H9 (cell line): Measurements from ENCODE around the gene TARBP1. TPM values are rescaled to one million over a fixed set of nuclear protein-coding genes. Genes with fewer than 3 reads are reported as not detected.

Source experiments
- DNase-seq: peaks from one replicate; pipeline ENCODE4 v3.0.0-alpha.2; 2017
- H2AFZ ChIP-seq: one replicate; pipeline ENCODE4 v1.6.1; 2013; ENCODE audit warnings: mild to moderate bottlenecking, low read length, control low read depth, moderate library complexity
- H2AK5ac ChIP-seq: 2 replicates; pipeline ENCODE4 v1.6.1; 2013; ENCODE audit warnings: low read length, control low read depth, mixed read lengths; ENCODE audit not compliant: insufficient read length
- H2BK120ac ChIP-seq: one replicate; pipeline ENCODE4 v1.6.1; 2013; ENCODE audit warnings: low read depth, mild to moderate bottlenecking, low read length, control low read depth, inconsistent platforms; ENCODE audit not compliant: poor library complexity, severe bottlenecking
- H2BK12ac ChIP-seq: 2 replicates; pipeline ENCODE4 v1.6.1; 2013; ENCODE audit warnings: low read length, control low read depth, mixed read lengths, low read depth; ENCODE audit not compliant: insufficient read length
- H2BK15ac ChIP-seq: 2 replicates; pipeline ENCODE4 v1.6.1; 2013; ENCODE audit warnings: low read depth, low read length, control low read depth
- H2BK20ac ChIP-seq: one replicate; pipeline ENCODE4 v1.6.1; 2013; ENCODE audit warnings: low read depth, mild to moderate bottlenecking, low read length, control low read depth, inconsistent platforms; ENCODE audit not compliant: poor library complexity, severe bottlenecking
- H2BK5ac ChIP-seq: 2 replicates; pipeline ENCODE4 v1.6.1; 2013; ENCODE audit warnings: low read length, control low read depth, mixed read lengths; ENCODE audit not compliant: insufficient read length
- H3K14ac ChIP-seq: 2 replicates; pipeline ENCODE4 v1.6.1; 2013; ENCODE audit warnings: low read length, control low read depth; ENCODE audit not compliant: insufficient read depth
- H3K18ac ChIP-seq: 2 replicates; pipeline ENCODE4 v1.6.1; 2013; ENCODE audit warnings: low read depth, mild to moderate bottlenecking, mixed read lengths, low read length, control low read depth; ENCODE audit not compliant: insufficient read length
- H3K23ac ChIP-seq: 2 replicates; pipeline ENCODE4 v1.6.1; 2013; ENCODE audit warnings: low read length, control low read depth, mixed read lengths, low read depth; ENCODE audit not compliant: insufficient read length
- H3K23me2 ChIP-seq: 2 replicates; pipeline ENCODE4 v1.6.1; 2013; ENCODE audit warnings: low read depth, mild to moderate bottlenecking, mixed read lengths, low read length, control low read depth; ENCODE audit not compliant: insufficient read length, poor library complexity, severe bottlenecking
- H3K27ac ChIP-seq: 2 replicates; pipeline ENCODE4 v1.5.1; 2013; ENCODE audit warnings: low read length, control low read depth, mixed read lengths, low read depth; ENCODE audit not compliant: insufficient read length
- H3K27me3 ChIP-seq: 2 replicates; pipeline ENCODE4 v1.6.1; 2013; ENCODE audit warnings: low read length, control low read depth, inconsistent platforms; ENCODE audit not compliant: insufficient read depth
- H3K4ac ChIP-seq: 2 replicates; pipeline ENCODE4 v1.6.1; 2013; ENCODE audit warnings: low read depth, mild to moderate bottlenecking, control low read depth, inconsistent platforms, low read length, moderate library complexity
- H3K4me1 ChIP-seq: 2 replicates; pipeline ENCODE4 v1.6.1; 2013; ENCODE audit warnings: low read length, control low read depth, inconsistent platforms; ENCODE audit not compliant: insufficient read depth
- H3K4me2 ChIP-seq: 2 replicates; pipeline ENCODE4 v1.6.1; 2013; ENCODE audit warnings: low read length, control low read depth, mixed read lengths; ENCODE audit not compliant: insufficient read length, insufficient read depth
- H3K56ac ChIP-seq: 2 replicates; pipeline ENCODE4 v1.6.1; 2013; ENCODE audit warnings: low read depth, mild to moderate bottlenecking, mixed read lengths, low read length, control low read depth; ENCODE audit not compliant: insufficient read length
- H3K79me1 ChIP-seq: 2 replicates; pipeline ENCODE4 v1.6.1; 2013; ENCODE audit warnings: low read depth, mild to moderate bottlenecking, moderate library complexity, low read length, control low read depth, inconsistent platforms; ENCODE audit not compliant: insufficient read depth, poor library complexity, severe bottlenecking
- H3K79me2 ChIP-seq: 2 replicates; pipeline ENCODE4 v1.6.1; 2013; ENCODE audit warnings: low read length, control low read depth, inconsistent platforms; ENCODE audit not compliant: insufficient read depth
- H3K9ac ChIP-seq: 2 replicates; pipeline ENCODE4 v1.6.1; 2013; ENCODE audit warnings: low read length, control low read depth, mixed read lengths; ENCODE audit not compliant: insufficient read length; ENCODE audit errors: extremely low read depth
- H3K9me3 ChIP-seq: one replicate; pipeline ENCODE4 v1.6.1; 2013; ENCODE audit warnings: low read depth, low read length, inconsistent platforms; ENCODE audit not compliant: control insufficient read depth
- H3T11ph ChIP-seq: one replicate; pipeline ENCODE4 v1.6.1; 2013; ENCODE audit warnings: mild to moderate bottlenecking, low read length, control low read depth, inconsistent platforms
- H4K20me1 ChIP-seq: one replicate; pipeline ENCODE4 v1.6.1; 2013; ENCODE audit not compliant: control insufficient read depth, insufficient read length, insufficient read depth
- H4K5ac ChIP-seq: 2 replicates; pipeline ENCODE4 v1.6.1; 2013; ENCODE audit warnings: low read depth, mild to moderate bottlenecking, mixed read lengths, low read length, control low read depth; ENCODE audit not compliant: insufficient read length
- H4K8ac ChIP-seq: replicated peaks from 2 replicates; pipeline ENCODE4 v1.6.1; 2013; ENCODE audit warnings: low read length, control low read depth, mixed read lengths, low read depth; ENCODE audit not compliant: insufficient read length
- H4K91ac ChIP-seq: 2 replicates; pipeline ENCODE4 v1.6.1; 2013; ENCODE audit warnings: low read depth, mild to moderate bottlenecking, moderate library complexity, mixed read lengths, low read length, control low read depth; ENCODE audit not compliant: insufficient read length
- H3K27ac Mint-ChIP-seq, 3 experiments: 2 replicates in 2 of 3; 3 replicates in 1 of 3; pipeline ENCODE4 v1.8.0; 2020 to 2021; ENCODE audit warnings: mixed read lengths in 3 of 3, mild to moderate bottlenecking in 1 of 3, moderate library complexity in 1 of 3
- H3K27me3 Mint-ChIP-seq: 2 replicates; pipeline ENCODE4 v1.8.0; 2021; ENCODE audit warnings: low read depth, mild to moderate bottlenecking, moderate library complexity, mixed read lengths
- H3K36me3 Mint-ChIP-seq, 3 experiments: 2 replicates in 2 of 3; 3 replicates in 1 of 3; pipeline ENCODE4 v1.8.0; 2020 to 2021; ENCODE audit warnings: low read depth in 3 of 3, mixed read lengths in 3 of 3; ENCODE audit not compliant: insufficient read depth in 1 of 3
- H3K4me1 Mint-ChIP-seq, 2 experiments: 2 replicates each; pipeline ENCODE4 v1.8.0; 2020; ENCODE audit warnings: mixed read lengths in 2 of 2
- H3K4me3 Mint-ChIP-seq, 2 experiments: 2 replicates in 1 of 2; 3 replicates in 1 of 2; pipeline ENCODE4 v1.8.0; 2020 to 2021; ENCODE audit warnings: mild to moderate bottlenecking in 2 of 2, mixed read lengths in 2 of 2, moderate library complexity in 1 of 2
- H3K9me3 Mint-ChIP-seq, 2 experiments: 2 replicates in 1 of 2; 3 replicates in 1 of 2; pipeline ENCODE4 v1.8.0; 2020; ENCODE audit warnings: mild to moderate bottlenecking in 2 of 2, mixed read lengths in 2 of 2, moderate library complexity in 1 of 2
- WGBS: extraction: QIAGEN DNeasy Blood & Tissue Kit; methylation state at CpG from one replicate; pipeline ENCODE4 v1.1.7; 2013; ENCODE audit warnings: missing lambda C conversion rate, low lambda C conversion rate, mixed read lengths; ENCODE audit not compliant: insufficient read length; ENCODE audit errors: extremely low coverage; 5-methylcytosine and 5-hydroxymethylcytosine counted together
- total RNA-seq: library from RNA; stranded (reverse); gene quantifications from 2 replicates; pipeline ENCODE4 v1.2.1, GENCODE V29; 2021
- TF ChIP-seq, protein P1 (sequence below): fragments of 200-600 bp; sonication (generic); conservative IDR thresholded peaks from 3 replicates; pipeline ENCODE4 v1.8.0; 2021; ENCODE audit warnings: antibody characterized with exemption, mild to moderate bottlenecking

TARBP1 gene
- total RNA-seq, 1 experiment from 2014 or later, result 20.2 TPM

DNA sequence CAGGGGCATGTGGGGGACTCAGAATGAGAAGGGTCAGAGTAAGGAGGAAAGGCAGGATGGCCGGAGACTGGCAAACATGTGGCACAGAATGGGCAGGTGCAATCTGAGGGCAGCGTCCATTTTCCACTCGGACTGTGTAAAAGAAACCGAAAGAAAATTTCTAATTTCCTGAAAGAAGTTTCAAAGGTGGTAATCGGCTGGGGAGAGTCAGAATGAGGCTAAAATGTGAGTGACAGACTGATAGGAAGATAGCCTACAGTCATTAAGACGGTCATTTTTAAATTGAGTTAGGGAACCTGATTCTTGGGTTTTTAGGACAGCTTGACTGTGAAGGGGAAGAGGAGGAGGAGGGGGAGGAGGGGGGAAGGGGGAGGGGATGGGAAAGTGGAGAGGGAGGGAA is 82.1 kb downstream of the TARBP1 start:
- Histone ChIP-seq H2BK20ac (no peak overlapping the region), H3K9ac (no peak overlapping the region), H2AK5ac (no peak overlapping the region), H3K14ac (no peak overlapping the region), H2BK15ac (no peak overlapping the region), H3K4me2 (no peak overlapping the region), H3K18ac (no peak overlapping the region), H2BK12ac (no peak overlapping the region), H4K5ac (no peak overlapping the region), H3K79me2 (0 out of 2 replicates have a peak, but pooled peaks cover 2% of the 10 kb centered on the region), H2BK120ac (no peak overlapping the region), H3K56ac (no peak overlapping the region), H3K23ac (no peak overlapping the region), H3K4me1 (no peaks in the 10 kb centered on the region), H3K27ac (no peak overlapping the region), H3K79me1 (no peaks in the 10 kb centered on the region), H2BK5ac (no peak overlapping the region), H4K8ac (no peak overlapping the region), H3T11ph (no peak overlapping the region), H3K4ac (no peak overlapping the region), H4K20me1 (no peaks in the 10 kb centered on the region), H3K23me2 (no peaks in the 10 kb centered on the region), H4K91ac (no peak overlapping the region), H2AFZ (no peak overlapping the region), H3K9me3 (no peaks in the 10 kb centered on the region), H3K27me3 (no peaks in the 10 kb centered on the region)
- H3K36me3 Mint-ChIP-seq, result peaks cover 4 to 26% (median 22%) of the 10 kb centered on the region in 3 experiments
- no CpG with 5 or more reads among the region's 6 CpGs for WGBS
- no peak overlapping the region for H3K4me3 Mint-ChIP-seq
- H3K27me3 Mint-ChIP-seq, result no peaks in the 10 kb centered on the region
- TF ChIP-seq, protein P1, sequence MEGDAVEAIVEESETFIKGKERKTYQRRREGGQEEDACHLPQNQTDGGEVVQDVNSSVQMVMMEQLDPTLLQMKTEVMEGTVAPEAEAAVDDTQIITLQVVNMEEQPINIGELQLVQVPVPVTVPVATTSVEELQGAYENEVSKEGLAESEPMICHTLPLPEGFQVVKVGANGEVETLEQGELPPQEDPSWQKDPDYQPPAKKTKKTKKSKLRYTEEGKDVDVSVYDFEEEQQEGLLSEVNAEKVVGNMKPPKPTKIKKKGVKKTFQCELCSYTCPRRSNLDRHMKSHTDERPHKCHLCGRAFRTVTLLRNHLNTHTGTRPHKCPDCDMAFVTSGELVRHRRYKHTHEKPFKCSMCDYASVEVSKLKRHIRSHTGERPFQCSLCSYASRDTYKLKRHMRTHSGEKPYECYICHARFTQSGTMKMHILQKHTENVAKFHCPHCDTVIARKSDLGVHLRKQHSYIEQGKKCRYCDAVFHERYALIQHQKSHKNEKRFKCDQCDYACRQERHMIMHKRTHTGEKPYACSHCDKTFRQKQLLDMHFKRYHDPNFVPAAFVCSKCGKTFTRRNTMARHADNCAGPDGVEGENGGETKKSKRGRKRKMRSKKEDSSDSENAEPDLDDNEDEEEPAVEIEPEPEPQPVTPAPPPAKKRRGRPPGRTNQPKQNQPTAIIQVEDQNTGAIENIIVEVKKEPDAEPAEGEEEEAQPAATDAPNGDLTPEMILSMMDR, result no peak
- H3K27ac Mint-ChIP-seq, result no peak overlapping the region; a peak in 1 of 7 replicates
- peaks cover 3 to 4% of the 10 kb centered on the region in 2 experiments; a peak in 3 of 5 replicates for H3K9me3 Mint-ChIP-seq
- H3K4me1 Mint-ChIP-seq, result no peaks in the 10 kb centered on the region
- no peak for DNase-seq
